Left renal pelvis (tissue), 4 donors: Measurements from ENCODE around the gene SAFB. TPM values are rescaled to one million over a fixed set of nuclear protein-coding genes. Genes with fewer than 3 reads are reported as not detected.
A peak's percentile ranks its signal among the peaks of the same experiment; 100 is the strongest.
"Not testable (repeated sequence)": the region's sequence is repeated elsewhere in the genome, so short reads cannot be mapped to it uniquely, and the experiment has no call there.

Source experiments
- DNase-seq, 4 donors: peaks; one replicate each; pipeline ENCODE4 v3.0.0-alpha.2; 2013; ENCODE audit warnings: low read depth in 4 of 4, low spot score in 3 of 4
- polyA plus RNA-seq, 4 donors: library from polyadenylated mRNA; unstranded; fragments of 120-200 nt; gene quantifications; one replicate each; pipeline ENCODE4 v1.2.1, GENCODE V29; 2013; ENCODE audit not compliant: insufficient read length in 4 of 4

The SAFB gene
- polyA plus RNA-seq, 4 donors, result 111 to 190 (median 171) TPM

DNA sequence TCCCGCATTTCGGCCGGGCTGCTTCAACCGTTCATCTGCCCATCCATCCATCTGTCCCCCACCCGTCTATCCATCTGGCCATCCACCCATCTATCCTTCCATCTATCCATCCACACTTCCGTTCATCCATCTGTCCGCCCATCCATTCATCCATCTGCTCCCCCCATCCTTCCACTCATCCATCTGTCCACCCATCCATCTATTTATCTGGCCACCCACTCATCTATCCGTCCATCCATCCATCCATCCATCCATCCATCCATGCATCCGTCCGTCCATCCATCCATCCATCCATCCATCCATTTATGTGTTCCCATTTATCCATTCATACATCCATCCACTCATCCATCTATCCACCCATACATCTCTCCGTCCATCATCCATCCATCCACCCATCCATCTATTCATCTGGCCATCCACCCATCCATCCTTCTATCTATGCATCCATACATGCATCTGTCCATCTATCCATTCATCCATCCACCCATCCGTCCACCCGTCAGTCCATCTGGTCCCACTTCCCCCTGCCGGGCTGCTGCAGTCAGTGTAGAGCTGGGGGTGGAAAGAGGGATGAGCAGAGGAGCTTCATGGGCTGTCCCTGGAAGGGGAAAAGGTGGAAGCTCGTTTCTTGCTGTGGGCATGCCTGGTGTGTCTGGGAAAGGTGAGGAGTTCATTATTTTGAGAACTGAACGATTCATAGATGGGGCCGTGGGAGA, 58.7 kb downstream of the SAFB start:
- no peak for DNase-seq

DNA sequence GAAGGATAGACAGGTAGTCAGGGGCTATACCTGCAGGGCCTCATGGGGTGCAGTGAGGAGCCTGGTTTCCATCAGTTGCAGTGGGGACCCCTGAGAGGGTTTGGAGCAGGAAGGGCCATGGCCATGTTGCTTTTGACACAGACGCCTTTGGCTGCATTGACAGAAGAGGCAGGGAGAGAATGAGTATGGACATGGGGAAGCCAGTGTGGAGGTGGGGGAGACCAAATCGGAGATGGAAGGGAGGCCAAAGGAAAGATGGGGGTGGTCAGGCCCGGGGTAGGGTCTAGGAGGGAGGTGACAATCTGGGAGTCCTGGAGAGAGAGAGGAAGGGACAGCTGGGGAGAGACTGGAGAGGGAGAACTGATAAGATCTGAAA, 59.2 kb downstream of the SAFB start:
- no peak for DNase-seq

DNA sequence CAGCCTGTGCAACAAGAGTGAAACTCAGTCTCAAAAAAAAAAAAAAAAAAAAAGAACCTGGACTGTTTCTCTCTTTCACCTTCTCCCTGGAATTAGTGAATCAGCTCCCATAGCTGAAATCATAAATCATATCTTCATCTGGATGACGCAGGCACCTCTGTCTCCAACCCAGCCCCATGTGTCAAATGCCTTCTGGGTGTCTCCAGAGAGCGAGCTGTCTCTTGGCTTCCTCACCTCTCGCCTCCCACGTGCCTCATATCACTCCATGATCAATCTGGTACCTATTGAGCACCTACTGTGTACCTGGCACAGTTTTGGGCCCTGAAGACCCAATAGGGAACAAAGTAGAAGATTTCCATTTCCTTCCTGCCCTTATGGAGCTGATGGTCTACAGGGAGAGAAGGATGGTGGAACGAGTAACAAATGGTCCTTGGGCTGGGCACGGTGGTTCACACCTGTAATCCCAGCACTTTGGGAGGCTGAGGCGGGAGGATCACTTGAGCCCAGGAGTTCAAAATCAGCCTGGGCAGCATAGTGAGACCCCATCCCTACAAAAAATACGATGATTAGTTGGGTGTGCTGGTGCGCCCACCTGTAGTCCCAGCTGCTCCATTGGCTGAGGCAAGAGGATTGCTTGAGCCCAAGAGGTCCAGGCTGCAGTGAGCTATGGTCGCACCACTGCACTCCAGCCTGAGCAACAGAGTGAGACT, 60.4 kb downstream of the SAFB start:
- no peak for DNase-seq

DNA sequence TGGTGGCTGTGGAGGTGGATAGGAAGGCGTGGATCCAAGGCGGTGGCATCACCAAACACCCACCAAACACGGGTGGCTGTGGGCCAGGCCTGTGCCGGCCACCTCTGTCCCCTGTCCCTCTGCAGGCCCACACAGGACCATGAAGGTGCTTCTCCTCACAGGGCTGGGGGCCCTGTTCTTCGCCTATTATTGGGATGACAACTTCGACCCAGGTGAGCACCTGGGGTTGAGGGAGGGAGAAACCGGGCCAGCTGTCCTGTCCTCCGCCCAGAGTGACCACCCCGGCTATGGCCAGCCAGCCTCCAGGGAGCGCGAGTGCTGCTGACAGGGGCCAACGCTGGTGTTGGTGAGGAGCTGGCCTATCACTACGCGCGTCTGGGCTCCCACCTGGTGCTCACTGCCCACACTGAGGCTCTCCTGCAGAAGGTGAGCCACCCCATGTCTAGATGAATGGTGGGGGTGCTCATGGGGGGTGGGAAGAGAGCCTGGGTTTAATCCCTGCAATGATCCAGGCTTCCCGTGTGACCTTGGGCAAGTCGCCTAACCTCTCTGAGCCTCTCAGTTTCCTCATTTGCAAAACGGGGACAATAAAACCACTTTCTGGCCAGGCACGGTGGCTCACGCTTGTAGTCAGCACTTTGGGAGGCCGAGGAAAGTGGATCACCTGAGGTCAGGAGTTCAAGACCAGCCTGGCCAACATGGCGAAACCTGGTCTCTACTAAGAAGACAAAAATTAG, 62.0 kb downstream of the SAFB start:
- DNase-seq, result no peak

DNA sequence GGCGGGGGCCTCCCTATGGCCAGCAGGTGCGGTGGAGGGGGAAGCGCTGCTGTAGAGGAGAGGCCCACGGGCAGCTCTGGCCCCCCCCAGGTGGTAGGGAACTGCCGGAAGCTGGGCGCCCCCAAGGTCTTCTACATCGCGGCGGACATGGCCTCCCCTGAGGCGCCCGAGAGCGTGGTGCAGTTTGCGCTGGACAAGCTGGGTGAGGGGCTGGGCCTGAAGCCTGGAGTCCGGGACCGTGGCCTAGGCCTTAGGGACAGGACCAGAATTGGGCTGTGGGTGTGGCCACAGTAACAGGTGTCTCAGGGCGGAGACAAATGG, 63.4 kb downstream of the SAFB start:
- DNase-seq, result no peak

DNA sequence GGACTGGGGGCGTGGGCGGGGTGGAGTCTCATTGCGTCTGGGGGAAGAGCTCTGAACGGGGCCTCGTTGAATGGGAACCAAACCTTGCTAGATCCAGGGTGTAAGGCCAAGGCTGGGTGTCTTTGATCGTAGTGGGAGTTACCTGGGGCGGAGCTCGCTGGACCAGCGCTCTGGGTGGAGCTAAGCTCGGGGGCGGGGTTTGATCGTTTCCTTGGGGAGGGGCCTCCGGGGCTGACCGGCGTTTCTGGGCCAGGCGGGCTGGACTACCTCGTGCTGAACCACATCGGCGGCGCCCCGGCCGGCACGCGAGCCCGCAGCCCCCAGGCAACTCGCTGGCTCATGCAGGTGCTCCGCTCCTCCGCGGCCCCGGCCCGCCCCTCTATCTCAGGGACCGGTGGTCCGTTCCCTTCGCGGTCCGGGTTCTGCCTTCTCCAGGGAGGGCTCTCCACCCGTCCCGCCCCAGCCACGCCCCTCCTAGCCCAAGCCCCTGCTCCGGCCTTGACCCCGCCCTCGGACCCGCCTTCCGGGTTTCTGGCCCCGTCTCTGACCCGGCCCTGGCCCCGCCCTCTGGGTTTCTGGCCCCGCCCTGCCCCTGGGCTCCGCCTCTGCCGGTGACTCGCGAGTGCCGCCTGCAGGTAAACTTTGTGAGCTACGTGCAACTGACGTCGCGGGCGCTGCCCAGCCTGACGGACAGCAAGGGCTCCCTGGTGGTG, 63.9 kb downstream of the SAFB start:
- peak; percentile 74 to 81 (median 78) for DNase-seq

DNA sequence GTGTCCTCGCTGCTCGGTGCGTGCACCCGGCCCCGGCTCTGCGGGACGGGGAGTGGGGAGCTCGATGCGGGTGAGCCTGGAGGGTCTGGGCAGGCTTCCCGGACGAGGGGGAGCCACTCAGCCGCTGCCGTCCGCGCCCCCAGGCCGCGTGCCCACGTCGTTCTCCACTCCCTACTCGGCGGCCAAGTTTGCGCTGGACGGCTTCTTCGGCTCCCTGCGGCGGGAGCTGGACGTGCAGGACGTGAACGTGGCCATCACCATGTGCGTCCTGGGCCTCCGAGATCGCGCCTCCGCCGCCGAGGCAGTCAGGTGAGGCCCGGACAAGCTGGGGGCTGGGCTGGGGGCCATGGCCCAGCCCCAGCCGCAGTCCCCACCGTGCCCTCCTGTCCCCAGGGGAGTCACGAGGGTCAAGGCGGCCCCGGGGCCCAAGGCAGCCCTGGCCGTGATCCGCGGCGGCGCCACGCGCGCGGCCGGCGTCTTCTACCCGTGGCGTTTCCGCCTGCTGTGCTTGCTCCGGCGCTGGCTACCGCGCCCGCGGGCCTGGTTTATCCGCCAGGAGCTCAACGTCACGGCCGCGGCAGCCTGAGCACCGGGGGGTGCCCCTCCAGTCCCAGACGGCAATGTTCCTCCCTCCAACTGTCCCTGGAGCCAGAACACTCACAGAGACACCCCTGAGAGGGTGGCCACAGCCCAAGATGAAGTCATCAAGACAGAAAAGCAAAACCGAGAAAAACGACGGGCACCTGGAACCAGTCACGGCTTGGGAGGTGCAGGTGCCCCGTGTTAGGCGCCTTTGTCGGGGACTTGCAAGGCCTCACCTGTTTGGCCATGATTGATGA, 64.7 kb downstream of the SAFB start:
- DNase-seq, result no peak

DNA sequence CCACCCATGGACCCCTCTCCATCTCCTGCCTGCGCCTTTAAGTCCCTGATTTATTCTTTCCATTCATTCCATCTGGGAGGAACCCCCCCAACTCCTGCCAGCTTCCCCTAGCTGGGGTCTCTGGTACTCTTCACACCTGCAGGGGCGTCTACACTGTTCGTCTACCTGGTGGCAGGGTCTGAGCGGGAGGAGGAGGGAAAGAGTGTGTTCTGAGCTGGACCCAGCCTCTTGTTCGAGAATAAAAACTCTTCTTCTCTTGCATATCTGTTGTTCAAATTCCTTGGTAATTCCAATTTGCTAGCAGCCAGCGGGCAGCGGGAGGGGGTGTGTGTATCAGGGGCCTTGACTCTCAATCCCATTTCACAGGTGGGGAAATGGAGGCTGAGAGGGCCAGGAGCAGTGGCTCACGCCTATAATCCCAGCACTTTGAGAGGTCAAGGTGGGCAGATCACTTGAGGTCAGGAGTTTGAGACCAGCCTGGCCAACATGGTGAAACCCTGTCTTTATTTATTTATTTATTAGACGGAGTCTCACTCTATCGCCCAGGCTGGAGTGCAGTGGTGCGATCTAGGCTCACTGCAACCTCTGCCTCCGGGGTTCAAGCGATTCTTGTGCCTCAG, 65.5 kb downstream of the SAFB start:
- DNase-seq, result not testable (repeated sequence)

DNA sequence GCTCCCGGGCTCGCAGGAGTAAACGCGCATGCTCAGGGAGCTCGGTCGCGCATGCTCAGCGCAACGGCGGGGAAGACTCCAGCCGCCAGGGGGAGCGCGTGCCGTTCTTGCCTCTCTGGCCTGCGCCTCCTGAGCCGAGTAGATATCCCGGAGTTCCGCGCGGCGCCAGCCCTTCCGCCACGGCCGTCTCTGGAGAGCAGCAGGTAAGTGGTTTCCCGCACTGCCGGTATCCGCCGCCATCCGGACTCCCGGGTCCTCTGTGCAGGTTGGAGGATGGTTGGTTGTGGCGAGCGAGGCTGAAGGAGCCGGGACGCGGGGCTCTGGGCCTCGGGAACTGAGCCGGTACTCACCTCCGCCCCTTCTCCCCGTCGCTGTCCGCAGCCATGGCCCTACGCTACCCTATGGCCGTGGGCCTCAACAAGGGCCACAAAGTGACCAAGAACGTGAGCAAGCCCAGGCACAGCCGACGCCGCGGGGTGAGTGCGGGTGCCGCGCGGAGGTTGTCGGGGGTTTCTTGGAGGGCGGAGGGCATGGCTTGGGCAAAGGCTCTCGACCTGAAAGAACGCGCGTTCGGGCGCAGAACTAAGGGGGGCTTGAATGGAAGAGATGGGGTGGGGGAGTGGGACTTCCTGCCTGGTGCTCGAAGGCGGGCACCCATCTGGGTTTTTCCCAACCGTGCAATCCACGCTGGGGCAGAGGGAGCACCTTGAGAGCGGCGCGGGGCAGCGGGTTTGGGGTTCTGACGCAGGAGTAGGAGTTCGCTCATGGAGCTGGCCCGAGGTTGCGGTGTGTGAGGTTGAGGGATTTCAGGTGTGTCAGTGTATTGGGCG, 67.5 kb downstream of the SAFB start, which contains the start of gene RPL36:
RPL36 (plus strand) TSS at position 171 of the 830 bp plus-strand sequence; CDS start at position 384, 213 bp downstream.
- DNase-seq, result peak; percentile 93 to 95 (median 94)

DNA sequence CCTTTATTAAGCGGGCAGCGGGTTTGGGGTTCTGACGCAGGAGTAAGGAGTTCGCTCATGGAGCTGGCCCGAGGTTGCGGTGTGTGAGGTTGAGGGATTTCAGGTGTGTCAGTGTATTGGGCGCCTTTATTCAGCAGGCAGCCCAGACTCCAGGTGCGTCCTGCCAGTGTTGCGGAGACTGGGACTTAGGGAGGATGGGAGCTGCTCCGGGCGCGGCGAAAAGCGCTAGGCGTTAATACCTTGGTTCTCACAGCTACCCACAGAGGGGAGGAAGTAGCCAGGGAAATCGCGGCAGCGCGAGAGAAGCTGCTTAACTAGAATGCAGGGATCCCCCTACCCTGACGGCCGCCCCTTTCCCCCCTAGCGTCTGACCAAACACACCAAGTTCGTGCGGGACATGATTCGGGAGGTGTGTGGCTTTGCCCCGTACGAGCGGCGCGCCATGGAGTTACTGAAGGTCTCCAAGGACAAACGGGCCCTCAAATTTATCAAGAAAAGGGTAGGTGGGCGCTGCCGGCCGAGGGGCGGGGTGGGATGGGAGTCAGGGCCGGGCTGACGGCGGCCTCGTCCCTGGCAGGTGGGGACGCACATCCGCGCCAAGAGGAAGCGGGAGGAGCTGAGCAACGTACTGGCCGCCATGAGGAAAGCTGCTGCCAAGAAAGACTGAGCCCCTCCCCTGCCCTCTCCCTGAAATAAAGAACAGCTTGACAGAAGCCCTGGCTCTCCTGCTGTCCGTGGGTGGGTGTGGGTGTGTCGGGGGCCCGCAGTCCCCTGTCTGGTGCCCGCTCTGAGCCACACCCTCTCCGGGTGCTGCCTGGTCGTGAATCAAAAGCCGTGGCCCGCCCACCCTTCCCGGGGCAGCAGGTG, 68.3 kb downstream of the SAFB start:
- no peak for DNase-seq

DNA sequence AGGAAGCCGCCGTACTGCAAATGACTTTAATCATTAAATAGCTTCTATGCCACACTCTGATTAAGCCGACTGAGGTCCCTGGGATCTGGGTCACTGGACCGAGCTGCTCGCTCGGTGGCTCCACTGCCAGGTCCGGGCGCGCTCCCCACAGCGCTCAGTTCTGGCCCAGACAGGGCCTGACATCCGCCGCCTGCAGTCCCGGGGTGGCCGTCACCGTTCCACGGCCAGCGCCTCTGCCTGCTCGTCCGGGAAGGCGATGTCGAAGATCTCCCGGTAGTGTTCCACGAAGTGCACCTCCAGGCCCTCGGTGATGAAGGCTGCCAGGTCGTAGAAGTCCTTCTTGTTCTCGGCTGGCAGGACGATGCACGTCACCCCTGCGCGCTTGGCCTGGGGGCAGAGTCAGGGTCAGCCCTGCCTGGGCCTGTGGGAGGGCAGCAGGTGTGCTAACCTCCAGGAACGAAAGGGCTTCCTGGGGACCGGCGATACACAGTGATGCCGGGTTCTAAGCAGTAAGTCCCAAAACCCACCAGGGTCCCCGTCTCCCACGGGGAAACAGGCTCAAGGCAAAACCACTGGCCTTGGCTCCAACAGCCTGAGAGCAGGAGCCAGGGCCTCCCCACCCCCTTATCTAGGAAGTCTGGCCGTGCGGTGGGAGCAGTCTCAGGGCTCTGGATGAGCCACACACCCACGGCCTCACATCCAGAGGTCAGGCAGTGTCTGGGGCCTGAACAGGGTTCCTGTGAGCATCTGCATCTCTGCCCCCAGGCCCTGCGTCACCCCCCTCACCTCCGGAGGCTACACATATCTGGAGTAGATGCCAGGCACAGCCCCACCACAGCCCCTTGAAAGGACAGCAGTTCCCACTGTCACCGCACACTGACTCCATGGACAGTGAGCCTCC, 69.2 kb downstream of the SAFB start:
- no peak for DNase-seq

DNA sequence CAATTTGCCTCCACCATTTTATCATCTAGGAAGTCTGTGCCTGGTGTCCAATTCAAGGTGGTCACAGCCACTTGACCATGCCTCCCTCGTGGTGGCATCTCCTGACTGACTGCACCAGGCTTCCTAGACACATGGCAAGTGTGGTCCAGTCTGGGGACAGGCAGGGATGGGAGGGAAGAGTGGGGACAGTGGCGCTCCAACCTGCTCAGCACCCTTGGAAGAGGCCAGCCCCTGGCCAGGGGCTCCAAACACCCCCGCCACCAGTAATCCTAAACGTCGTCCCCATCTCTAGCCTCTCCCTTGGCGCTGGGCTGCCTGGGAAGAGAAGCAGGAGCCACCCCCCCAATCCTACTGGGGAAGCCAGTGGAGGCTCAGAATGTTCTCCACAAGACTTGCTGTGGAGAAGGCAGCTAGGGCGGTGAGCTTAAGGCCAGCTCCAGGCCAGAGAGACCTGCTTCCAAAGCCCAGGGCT, 69.9 kb downstream of the SAFB start:
- no peak for DNase-seq

DNA sequence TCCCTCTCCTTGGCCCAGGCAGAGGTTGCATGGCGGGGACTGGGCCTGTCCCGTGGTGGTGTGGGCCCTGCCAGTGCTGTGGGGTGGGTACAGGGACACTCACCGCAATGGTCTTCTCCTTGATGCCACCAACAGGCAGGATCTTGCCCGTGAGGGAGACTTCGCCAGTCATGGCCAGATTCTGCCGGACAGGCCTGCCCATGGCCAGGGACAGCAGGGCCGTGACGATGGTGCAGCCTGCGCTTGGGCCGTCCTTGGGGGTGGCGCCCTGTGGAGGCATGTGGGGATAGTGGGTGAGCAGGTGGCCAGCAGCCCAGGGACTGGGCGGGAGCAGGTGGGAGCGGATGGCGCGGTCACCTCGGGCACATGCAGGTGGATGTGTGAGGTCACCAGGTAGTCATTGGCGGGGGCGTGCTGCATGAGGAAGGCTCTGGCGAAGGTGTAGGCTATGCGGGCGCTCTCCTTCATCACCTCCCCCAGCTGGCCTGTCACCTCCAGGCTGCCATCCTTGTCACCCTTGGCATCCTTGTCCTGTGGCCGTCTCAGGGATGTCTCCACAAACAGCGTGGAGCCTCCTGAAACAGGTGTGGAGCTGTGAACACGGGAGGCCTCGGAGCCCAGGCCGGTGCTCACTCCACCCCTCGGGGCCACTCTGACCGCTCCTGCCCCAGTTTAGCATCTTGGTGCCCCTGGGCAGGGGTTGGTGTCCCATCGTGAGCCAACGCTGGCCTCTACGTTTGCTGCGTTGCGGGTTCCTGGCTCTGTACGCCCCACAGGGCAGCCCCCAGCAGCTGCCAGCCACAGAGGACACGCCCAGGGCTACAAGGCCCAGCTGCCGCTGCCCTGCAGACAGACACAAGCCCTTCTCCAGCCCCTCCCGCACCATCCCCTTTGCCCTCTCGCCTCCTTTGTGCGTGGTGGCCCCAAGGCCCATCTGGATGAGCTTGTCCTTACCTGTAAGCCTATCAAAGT, 70.6 kb downstream of the SAFB start:
- no peak for DNase-seq

DNA sequence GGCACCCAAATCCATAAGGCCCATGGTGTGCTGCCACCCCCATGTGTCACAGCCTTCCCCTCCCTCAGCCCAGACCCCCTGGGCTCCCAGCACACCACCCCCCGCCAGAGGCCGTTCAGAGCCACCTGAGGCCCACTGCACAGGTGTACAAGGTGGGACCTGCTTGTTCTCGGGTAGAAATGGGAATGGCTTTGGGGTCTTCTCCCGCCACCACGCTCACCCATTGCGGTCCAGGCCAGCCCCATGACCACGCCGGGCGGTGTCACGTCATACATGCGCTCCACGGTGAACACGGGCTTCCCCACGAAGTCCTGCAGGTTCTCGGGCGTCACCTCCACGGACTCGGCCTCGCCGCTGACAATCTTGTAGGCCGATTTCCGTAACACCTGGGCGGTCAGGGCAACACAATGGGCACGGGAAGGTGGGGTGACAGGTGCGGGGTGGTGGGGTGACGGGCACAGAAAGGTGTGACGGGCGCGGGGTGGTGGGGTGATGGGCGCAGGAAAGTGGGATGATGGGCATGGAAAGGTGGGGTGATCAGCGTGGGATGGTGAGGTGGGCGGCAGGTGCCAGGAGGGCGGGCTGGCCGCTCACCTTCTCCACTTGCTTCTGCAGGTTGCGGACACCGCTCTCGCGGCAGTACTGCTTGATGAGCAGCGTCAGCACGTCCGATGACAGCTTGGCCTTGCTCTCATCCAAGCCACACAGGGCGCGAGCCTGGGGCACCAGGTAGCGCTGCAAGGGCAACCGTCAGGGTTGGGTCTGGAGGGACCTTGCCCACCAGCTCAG, 71.5 kb downstream of the SAFB start:
- DNase-seq, result no peak
